GM21619 (cell line): ENCODE results near the gene CCDC68.

ENCODE experiments used
- ATAC-seq: cut with Tn5 transposase; IDR thresholded peaks from one replicate; pipeline ENCODE4 v1.9.1; 2021; ENCODE audit not compliant: unreplicated experiment

CCDC68 gene

GRCh38 chr18:54923339-54923956 lies 35.8 kb downstream of the CCDC68 start:
- ATAC-seq: no peak

- ATAC-seq: no peak
Measured at GRCh38 chr18:54919412-54919811, 39.8 kb downstream of the CCDC68 start.

- no peak for ATAC-seq
Measured at GRCh38 chr18:54918060-54918459, 41.2 kb downstream of the CCDC68 start.

GRCh38 chr18:54916507-54916906 lies 42.8 kb downstream of the CCDC68 start:
- ATAC-seq: no peak

GRCh38 chr18:54914816-54915215 lies 44.4 kb downstream of the CCDC68 start:
- no peak for ATAC-seq

GRCh38 chr18:54911551-54911950 lies 47.7 kb downstream of the CCDC68 start:
- no peak for ATAC-seq

- no peak for ATAC-seq
Measured at GRCh38 chr18:54910161-54910919, 48.9 kb downstream of the CCDC68 start.

GRCh38 chr18:54909538-54909937 lies 49.7 kb downstream of the CCDC68 start:
- ATAC-seq: no peak

GRCh38 chr18:54906331-54907185 lies 52.7 kb downstream of the CCDC68 start:
- ATAC-seq: no peak

- no peak for ATAC-seq
Measured at GRCh38 chr18:54905629-54906028, 53.6 kb downstream of the CCDC68 start.

- ATAC-seq: no peak
Measured at GRCh38 chr18:54904581-54904980, 54.7 kb downstream of the CCDC68 start.

- no peak for ATAC-seq
Measured at GRCh38 chr18:54900290-54900689, 59.0 kb downstream of the CCDC68 start.

GRCh38 chr18:54899500-54899899 lies 59.8 kb downstream of the CCDC68 start:
- no peak for ATAC-seq

GRCh38 chr18:54888933-54889332 lies 70.3 kb downstream of the CCDC68 start:
- ATAC-seq: no peak

- no peak for ATAC-seq
Measured at GRCh38 chr18:54888378-54888777, 70.9 kb downstream of the CCDC68 start.

- no peak for ATAC-seq
Measured at GRCh38 chr18:54883816-54884604, 75.3 kb downstream of the CCDC68 start.

GRCh38 chr18:54882318-54882717 lies 76.9 kb downstream of the CCDC68 start:
- ATAC-seq: no peak

- no peak for ATAC-seq
Measured at GRCh38 chr18:54881229-54881768, 78.0 kb downstream of the CCDC68 start.

GRCh38 chr18:54880395-54881105 lies 78.7 kb downstream of the CCDC68 start:
- no peak for ATAC-seq

- ATAC-seq: no peak
Measured at GRCh38 chr18:54879691-54880090, 79.6 kb downstream of the CCDC68 start.
